Measurements from ENCODE around the gene INAFM2.

DNA sequence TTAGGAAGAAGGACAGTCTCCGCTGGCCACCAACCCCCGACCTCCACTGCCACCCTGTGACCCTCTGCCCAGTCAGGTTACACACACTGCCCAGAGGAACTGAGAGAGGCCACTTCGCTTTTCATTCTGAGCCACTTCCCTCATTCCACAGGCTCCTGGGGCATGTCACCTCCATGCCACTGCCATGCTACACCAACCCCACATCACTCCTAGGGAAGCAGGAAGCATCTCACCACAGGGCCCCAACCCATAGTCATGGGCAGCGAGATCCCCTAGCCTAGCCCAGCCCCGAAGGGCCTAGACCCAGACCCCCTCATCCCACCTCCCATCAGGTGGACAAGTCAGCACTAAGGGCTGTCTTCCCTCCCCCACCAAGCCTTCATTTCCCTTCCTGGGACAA, 17.1 kb upstream of the INAFM2 start:
- no peak for TF ChIP-seq ELF4 (IDR thresholded peaks at IDR 0.05)
- TF ChIP-seq FOXA1 (IDR thresholded peaks at IDR 0.05): no peak
- TF ChIP-seq, protein P1, sequence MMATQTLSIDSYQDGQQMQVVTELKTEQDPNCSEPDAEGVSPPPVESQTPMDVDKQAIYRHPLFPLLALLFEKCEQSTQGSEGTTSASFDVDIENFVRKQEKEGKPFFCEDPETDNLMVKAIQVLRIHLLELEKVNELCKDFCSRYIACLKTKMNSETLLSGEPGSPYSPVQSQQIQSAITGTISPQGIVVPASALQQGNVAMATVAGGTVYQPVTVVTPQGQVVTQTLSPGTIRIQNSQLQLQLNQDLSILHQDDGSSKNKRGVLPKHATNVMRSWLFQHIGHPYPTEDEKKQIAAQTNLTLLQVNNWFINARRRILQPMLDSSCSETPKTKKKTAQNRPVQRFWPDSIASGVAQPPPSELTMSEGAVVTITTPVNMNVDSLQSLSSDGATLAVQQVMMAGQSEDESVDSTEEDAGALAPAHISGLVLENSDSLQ (IDR thresholded peaks at IDR 0.05): no peak
- TF ChIP-seq NFRKB (IDR thresholded peaks at IDR 0.05): no peak
- TF ChIP-seq SUZ12 (IDR thresholded peaks at IDR 0.05): no peak
- no peak for TF ChIP-seq FOXM1 (IDR thresholded peaks at IDR 0.05; ENCODE audit: borderline replicate concordance)
- no peak for TF ChIP-seq TARDBP (IDR thresholded peaks at IDR 0.05)
- no peak for TF ChIP-seq SP1 (IDR thresholded peaks at IDR 0.05)
- no peak for TF ChIP-seq LEF1 (IDR thresholded peaks at IDR 0.05; ENCODE audit: borderline replicate concordance)

All from HEK293T (cell line).